GM12891 (cell line): ENCODE data around the gene PAQR3.

Source experiments
- PAX5 ChIP-seq: IDR thresholded peaks from 2 replicates; pipeline ENCODE4 v1.6.1; 2011; ENCODE audit warnings: low read length, moderate library complexity, mild to moderate bottlenecking; ENCODE audit not compliant: insufficient read depth, severe bottlenecking
- POLR2A ChIP-seq: IDR thresholded peaks from 2 replicates; pipeline ENCODE4 v1.6.1; 2011; ENCODE audit warnings: low read depth, low read length, control low read depth
- POLR2AphosphoS5 ChIP-seq: IDR thresholded peaks from 2 replicates; pipeline ENCODE4 v1.6.1; 2011; ENCODE audit warnings: low read depth, low read length, control low read depth
- POU2F2 ChIP-seq: IDR thresholded peaks from 2 replicates; pipeline ENCODE4 v1.6.1; 2011; ENCODE audit warnings: low read depth, mild to moderate bottlenecking, control low read depth, low read length, moderate library complexity
- SPI1 ChIP-seq: IDR thresholded peaks from 2 replicates; pipeline ENCODE4 v1.6.1; 2011; ENCODE audit warnings: low read depth, low read length, control low read depth
- TAF1 ChIP-seq: IDR thresholded peaks from 2 replicates; pipeline ENCODE4 v1.6.1; 2011; ENCODE audit warnings: low read depth, low read length, control low read depth

DNA sequence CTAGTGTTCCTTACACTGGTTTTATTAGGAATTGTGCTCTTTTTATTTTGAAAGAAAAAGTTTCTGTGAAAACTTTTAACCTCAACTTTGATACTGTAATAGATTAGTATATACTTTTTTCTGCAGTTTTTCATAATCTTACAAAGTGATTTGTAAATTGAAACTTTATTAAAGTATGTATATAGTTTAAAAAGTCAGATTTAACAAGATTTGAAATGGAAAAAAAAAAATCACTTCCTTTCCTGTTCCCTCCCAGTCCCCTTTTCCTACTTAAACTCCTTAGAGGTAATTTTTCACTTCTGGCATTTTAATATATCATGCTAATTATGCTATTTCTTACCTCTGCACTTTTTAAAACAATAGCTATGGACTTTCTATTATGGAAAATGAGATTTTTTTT lies 49.3 kb downstream of the PAQR3 start:
- TF ChIP-seq POLR2A: no peak
- TF ChIP-seq POLR2AphosphoS5: no peak
- TF ChIP-seq TAF1: no peak
- no peak for TF ChIP-seq SPI1
- TF ChIP-seq POU2F2: no peak
- no peak for TF ChIP-seq PAX5
